Activated naive CD8-positive, alpha-beta T cell treated with anti-CD3 and anti-CD28 coated beads for 36 hours (primary cell): Measurements from ENCODE around the gene PRLH. TPM values are rescaled to one million over a fixed set of nuclear protein-coding genes. Genes with fewer than 3 reads are reported as not detected.

Experiments used
- DNase-seq: peaks from one replicate; pipeline ENCODE4 v3.0.0; 2021
- H3K27ac Mint-ChIP-seq: one replicate; pipeline ENCODE4 v1.8.0; 2022; ENCODE audit warnings: mild to moderate bottlenecking, moderate library complexity, mixed read lengths
- H3K27me3 Mint-ChIP-seq: one replicate; pipeline ENCODE4 v1.8.0; 2022; ENCODE audit warnings: mild to moderate bottlenecking, mixed read lengths
- H3K36me3 Mint-ChIP-seq: one replicate; pipeline ENCODE4 v1.8.0; 2021; ENCODE audit warnings: mild to moderate bottlenecking, mixed read lengths
- H3K4me1 Mint-ChIP-seq: one replicate; pipeline ENCODE4 v1.8.0; 2021; ENCODE audit warnings: mixed read lengths
- H3K4me3 Mint-ChIP-seq: one replicate; pipeline ENCODE4 v1.8.0; 2022; ENCODE audit warnings: mild to moderate bottlenecking, moderate library complexity, mixed read lengths
- H3K9me3 Mint-ChIP-seq: one replicate; pipeline ENCODE4 v1.8.0; 2022; ENCODE audit warnings: mixed read lengths
- total RNA-seq, 2 experiments: library from RNA; stranded (reverse); gene quantifications; one replicate each; pipeline ENCODE4 v1.2.3, GENCODE V29; 2021

Gene PRLH
- total RNA-seq, 2 experiments from 2014 or later = not detected

GRCh38 chr2:237568121-237568660, 1.8 kb downstream of the PRLH start:
- Mint-ChIP-seq H3K4me3 (no peak overlapping the region), H3K36me3 (no peaks in the 10 kb centered on the region), H3K27ac (no peak overlapping the region), H3K4me1 (peaks cover 2% of the 10 kb centered on the region), H3K9me3 (no peaks in the 10 kb centered on the region), H3K27me3 (no peaks in the 10 kb centered on the region)
- DNase-seq = no peak

- H3K9me3 Mint-ChIP-seq = no peaks in the 10 kb centered on the region
- no peak for DNase-seq
- no peaks in the 10 kb centered on the region for H3K27me3 Mint-ChIP-seq
- no peak overlapping the region for H3K27ac Mint-ChIP-seq
- no peak overlapping the region for H3K4me3 Mint-ChIP-seq
- H3K36me3 Mint-ChIP-seq = no peaks in the 10 kb centered on the region
- peaks cover 2% of the 10 kb centered on the region for H3K4me1 Mint-ChIP-seq
Measured at GRCh38 chr2:237569041-237569440, 2.7 kb downstream of the PRLH start.

- no peaks in the 10 kb centered on the region for H3K27me3 Mint-ChIP-seq
- DNase-seq = no peak
- peaks cover 2% of the 10 kb centered on the region for H3K4me1 Mint-ChIP-seq
- H3K9me3 Mint-ChIP-seq = no peaks in the 10 kb centered on the region
- no peak overlapping the region for H3K27ac Mint-ChIP-seq
- H3K4me3 Mint-ChIP-seq = no peak overlapping the region
- no peaks in the 10 kb centered on the region for H3K36me3 Mint-ChIP-seq
Measured at GRCh38 chr2:237569896-237570295, 3.5 kb downstream of the PRLH start.

GRCh38 chr2:237570776-237571335, 4.5 kb downstream of the PRLH start:
- Mint-ChIP-seq H3K36me3 (no peaks in the 10 kb centered on the region), H3K9me3 (no peaks in the 10 kb centered on the region), H3K4me1 (peaks cover 2% of the 10 kb centered on the region), H3K27me3 (no peaks in the 10 kb centered on the region), H3K27ac (no peak overlapping the region), H3K4me3 (no peak overlapping the region)
- no peak for DNase-seq

GRCh38 chr2:237571551-237571950, 5.2 kb downstream of the PRLH start:
- H3K9me3 Mint-ChIP-seq = no peaks in the 10 kb centered on the region
- H3K4me3 Mint-ChIP-seq = no peak overlapping the region
- no peak overlapping the region for H3K27ac Mint-ChIP-seq
- H3K4me1 Mint-ChIP-seq = peaks cover 2% of the 10 kb centered on the region
- no peak for DNase-seq
- no peaks in the 10 kb centered on the region for H3K36me3 Mint-ChIP-seq
- no peaks in the 10 kb centered on the region for H3K27me3 Mint-ChIP-seq

- no peaks in the 10 kb centered on the region for H3K9me3 Mint-ChIP-seq
- H3K27me3 Mint-ChIP-seq = no peaks in the 10 kb centered on the region
- H3K4me1 Mint-ChIP-seq = peaks cover 2% of the 10 kb centered on the region
- H3K27ac Mint-ChIP-seq = no peak overlapping the region
- peak; percentile 86 for DNase-seq
- no peaks in the 10 kb centered on the region for H3K36me3 Mint-ChIP-seq
- H3K4me3 Mint-ChIP-seq = no peak overlapping the region
Measured at GRCh38 chr2:237572021-237572741, 5.8 kb downstream of the PRLH start.

GRCh38 chr2:237572742-237573101, 6.3 kb downstream of the PRLH start:
- H3K27me3 Mint-ChIP-seq = no peaks in the 10 kb centered on the region
- no peak overlapping the region for H3K4me3 Mint-ChIP-seq
- no peak for DNase-seq
- H3K4me1 Mint-ChIP-seq = peaks cover 2% of the 10 kb centered on the region
- no peaks in the 10 kb centered on the region for H3K9me3 Mint-ChIP-seq
- no peak overlapping the region for H3K27ac Mint-ChIP-seq
- H3K36me3 Mint-ChIP-seq = no peaks in the 10 kb centered on the region

- H3K36me3 Mint-ChIP-seq = no peaks in the 10 kb centered on the region
- H3K4me3 Mint-ChIP-seq = no peak overlapping the region
- H3K4me1 Mint-ChIP-seq = peaks cover 2% of the 10 kb centered on the region
- no peak overlapping the region for H3K27ac Mint-ChIP-seq
- no peaks in the 10 kb centered on the region for H3K27me3 Mint-ChIP-seq
- DNase-seq = no peak
- H3K9me3 Mint-ChIP-seq = no peaks in the 10 kb centered on the region
Measured at GRCh38 chr2:237573721-237574415, 7.5 kb downstream of the PRLH start.

GRCh38 chr2:237574467-237574866, 8.1 kb downstream of the PRLH start:
- H3K36me3 Mint-ChIP-seq = no peaks in the 10 kb centered on the region
- H3K27me3 Mint-ChIP-seq = no peaks in the 10 kb centered on the region
- no peak overlapping the region for H3K4me3 Mint-ChIP-seq
- peaks cover 2% of the 10 kb centered on the region for H3K4me1 Mint-ChIP-seq
- DNase-seq = no peak
- H3K9me3 Mint-ChIP-seq = no peaks in the 10 kb centered on the region
- H3K27ac Mint-ChIP-seq = no peak overlapping the region

GRCh38 chr2:237574894-237575868, 8.8 kb downstream of the PRLH start:
- Mint-ChIP-seq H3K4me1 (peaks cover 2% of the 10 kb centered on the region), H3K9me3 (no peaks in the 10 kb centered on the region), H3K27ac (no peak overlapping the region), H3K27me3 (no peaks in the 10 kb centered on the region), H3K4me3 (no peak overlapping the region), H3K36me3 (no peaks in the 10 kb centered on the region)
- no peak for DNase-seq

GRCh38 chr2:237575869-237576862, 9.8 kb downstream of the PRLH start:
- H3K27me3 Mint-ChIP-seq = no peaks in the 10 kb centered on the region
- no peaks in the 10 kb centered on the region for H3K9me3 Mint-ChIP-seq
- DNase-seq = no peak
- no peak overlapping the region for H3K4me3 Mint-ChIP-seq
- no peak overlapping the region for H3K27ac Mint-ChIP-seq
- no peaks in the 10 kb centered on the region for H3K36me3 Mint-ChIP-seq
- peaks cover 2% of the 10 kb centered on the region for H3K4me1 Mint-ChIP-seq

- Mint-ChIP-seq H3K4me3 (no peak overlapping the region), H3K27ac (no peak overlapping the region), H3K36me3 (no peaks in the 10 kb centered on the region), H3K27me3 (no peaks in the 10 kb centered on the region), H3K4me1 (peaks cover 4% of the 10 kb centered on the region), H3K9me3 (no peaks in the 10 kb centered on the region)
- no peak for DNase-seq
Measured at GRCh38 chr2:237576974-237577373, 10.6 kb downstream of the PRLH start.

GRCh38 chr2:237577458-237577857, 11.1 kb downstream of the PRLH start:
- no peaks in the 10 kb centered on the region for H3K36me3 Mint-ChIP-seq
- H3K27ac Mint-ChIP-seq = no peak overlapping the region
- H3K27me3 Mint-ChIP-seq = no peaks in the 10 kb centered on the region
- no peaks in the 10 kb centered on the region for H3K9me3 Mint-ChIP-seq
- H3K4me1 Mint-ChIP-seq = peaks cover 4% of the 10 kb centered on the region
- DNase-seq = no peak
- no peak overlapping the region for H3K4me3 Mint-ChIP-seq
